H9 (cell line): Measurements from ENCODE around the gene TMEM163. TPM values are rescaled to one million over a fixed set of nuclear protein-coding genes. Genes with fewer than 3 reads are reported as not detected.

Experiments used
- DNase-seq: peaks from one replicate; pipeline ENCODE4 v3.0.0-alpha.2; 2017
- H2AFZ ChIP-seq: one replicate; pipeline ENCODE4 v1.6.1; 2013; ENCODE audit warnings: mild to moderate bottlenecking, low read length, control low read depth, moderate library complexity
- H2AK5ac ChIP-seq: 2 replicates; pipeline ENCODE4 v1.6.1; 2013; ENCODE audit warnings: low read length, control low read depth, mixed read lengths; ENCODE audit not compliant: insufficient read length
- H2BK120ac ChIP-seq: one replicate; pipeline ENCODE4 v1.6.1; 2013; ENCODE audit warnings: low read depth, mild to moderate bottlenecking, low read length, control low read depth, inconsistent platforms; ENCODE audit not compliant: poor library complexity, severe bottlenecking
- H2BK12ac ChIP-seq: 2 replicates; pipeline ENCODE4 v1.6.1; 2013; ENCODE audit warnings: low read length, control low read depth, mixed read lengths, low read depth; ENCODE audit not compliant: insufficient read length
- H2BK15ac ChIP-seq: 2 replicates; pipeline ENCODE4 v1.6.1; 2013; ENCODE audit warnings: low read depth, low read length, control low read depth
- H2BK20ac ChIP-seq: one replicate; pipeline ENCODE4 v1.6.1; 2013; ENCODE audit warnings: low read depth, mild to moderate bottlenecking, low read length, control low read depth, inconsistent platforms; ENCODE audit not compliant: poor library complexity, severe bottlenecking
- H2BK5ac ChIP-seq: 2 replicates; pipeline ENCODE4 v1.6.1; 2013; ENCODE audit warnings: low read length, control low read depth, mixed read lengths; ENCODE audit not compliant: insufficient read length
- H3K14ac ChIP-seq: 2 replicates; pipeline ENCODE4 v1.6.1; 2013; ENCODE audit warnings: low read length, control low read depth; ENCODE audit not compliant: insufficient read depth
- H3K18ac ChIP-seq: 2 replicates; pipeline ENCODE4 v1.6.1; 2013; ENCODE audit warnings: low read depth, mild to moderate bottlenecking, mixed read lengths, low read length, control low read depth; ENCODE audit not compliant: insufficient read length
- H3K23ac ChIP-seq: 2 replicates; pipeline ENCODE4 v1.6.1; 2013; ENCODE audit warnings: low read length, control low read depth, mixed read lengths, low read depth; ENCODE audit not compliant: insufficient read length
- H3K23me2 ChIP-seq: 2 replicates; pipeline ENCODE4 v1.6.1; 2013; ENCODE audit warnings: low read depth, mild to moderate bottlenecking, mixed read lengths, low read length, control low read depth; ENCODE audit not compliant: insufficient read length, poor library complexity, severe bottlenecking
- H3K27ac ChIP-seq: 2 replicates; pipeline ENCODE4 v1.5.1; 2013; ENCODE audit warnings: low read length, control low read depth, mixed read lengths, low read depth; ENCODE audit not compliant: insufficient read length
- H3K27me3 ChIP-seq: 2 replicates; pipeline ENCODE4 v1.6.1; 2013; ENCODE audit warnings: low read length, control low read depth, inconsistent platforms; ENCODE audit not compliant: insufficient read depth
- H3K4ac ChIP-seq: 2 replicates; pipeline ENCODE4 v1.6.1; 2013; ENCODE audit warnings: low read depth, mild to moderate bottlenecking, control low read depth, inconsistent platforms, low read length, moderate library complexity
- H3K4me1 ChIP-seq: 2 replicates; pipeline ENCODE4 v1.6.1; 2013; ENCODE audit warnings: low read length, control low read depth, inconsistent platforms; ENCODE audit not compliant: insufficient read depth
- H3K4me2 ChIP-seq: 2 replicates; pipeline ENCODE4 v1.6.1; 2013; ENCODE audit warnings: low read length, control low read depth, mixed read lengths; ENCODE audit not compliant: insufficient read length, insufficient read depth
- H3K56ac ChIP-seq: 2 replicates; pipeline ENCODE4 v1.6.1; 2013; ENCODE audit warnings: low read depth, mild to moderate bottlenecking, mixed read lengths, low read length, control low read depth; ENCODE audit not compliant: insufficient read length
- H3K79me1 ChIP-seq: 2 replicates; pipeline ENCODE4 v1.6.1; 2013; ENCODE audit warnings: low read depth, mild to moderate bottlenecking, moderate library complexity, low read length, control low read depth, inconsistent platforms; ENCODE audit not compliant: insufficient read depth, poor library complexity, severe bottlenecking
- H3K79me2 ChIP-seq: 2 replicates; pipeline ENCODE4 v1.6.1; 2013; ENCODE audit warnings: low read length, control low read depth, inconsistent platforms; ENCODE audit not compliant: insufficient read depth
- H3K9ac ChIP-seq: 2 replicates; pipeline ENCODE4 v1.6.1; 2013; ENCODE audit warnings: low read length, control low read depth, mixed read lengths; ENCODE audit not compliant: insufficient read length; ENCODE audit errors: extremely low read depth
- H3K9me3 ChIP-seq: one replicate; pipeline ENCODE4 v1.6.1; 2013; ENCODE audit warnings: low read depth, low read length, inconsistent platforms; ENCODE audit not compliant: control insufficient read depth
- H3T11ph ChIP-seq: one replicate; pipeline ENCODE4 v1.6.1; 2013; ENCODE audit warnings: mild to moderate bottlenecking, low read length, control low read depth, inconsistent platforms
- H4K20me1 ChIP-seq: one replicate; pipeline ENCODE4 v1.6.1; 2013; ENCODE audit not compliant: control insufficient read depth, insufficient read length, insufficient read depth
- H4K5ac ChIP-seq: 2 replicates; pipeline ENCODE4 v1.6.1; 2013; ENCODE audit warnings: low read depth, mild to moderate bottlenecking, mixed read lengths, low read length, control low read depth; ENCODE audit not compliant: insufficient read length
- H4K8ac ChIP-seq: replicated peaks from 2 replicates; pipeline ENCODE4 v1.6.1; 2013; ENCODE audit warnings: low read length, control low read depth, mixed read lengths, low read depth; ENCODE audit not compliant: insufficient read length
- H4K91ac ChIP-seq: 2 replicates; pipeline ENCODE4 v1.6.1; 2013; ENCODE audit warnings: low read depth, mild to moderate bottlenecking, moderate library complexity, mixed read lengths, low read length, control low read depth; ENCODE audit not compliant: insufficient read length
- H3K27ac Mint-ChIP-seq, 3 experiments: 2 replicates in 2 of 3; 3 replicates in 1 of 3; pipeline ENCODE4 v1.8.0; 2020 to 2021; ENCODE audit warnings: mixed read lengths in 3 of 3, mild to moderate bottlenecking in 1 of 3, moderate library complexity in 1 of 3
- H3K27me3 Mint-ChIP-seq: 2 replicates; pipeline ENCODE4 v1.8.0; 2021; ENCODE audit warnings: low read depth, mild to moderate bottlenecking, moderate library complexity, mixed read lengths
- H3K36me3 Mint-ChIP-seq, 3 experiments: 2 replicates in 2 of 3; 3 replicates in 1 of 3; pipeline ENCODE4 v1.8.0; 2020 to 2021; ENCODE audit warnings: low read depth in 3 of 3, mixed read lengths in 3 of 3; ENCODE audit not compliant: insufficient read depth in 1 of 3
- H3K4me1 Mint-ChIP-seq, 2 experiments: 2 replicates each; pipeline ENCODE4 v1.8.0; 2020; ENCODE audit warnings: mixed read lengths in 2 of 2
- H3K4me3 Mint-ChIP-seq, 2 experiments: 2 replicates in 1 of 2; 3 replicates in 1 of 2; pipeline ENCODE4 v1.8.0; 2020 to 2021; ENCODE audit warnings: mild to moderate bottlenecking in 2 of 2, mixed read lengths in 2 of 2, moderate library complexity in 1 of 2
- H3K9me3 Mint-ChIP-seq, 2 experiments: 2 replicates in 1 of 2; 3 replicates in 1 of 2; pipeline ENCODE4 v1.8.0; 2020; ENCODE audit warnings: mild to moderate bottlenecking in 2 of 2, mixed read lengths in 2 of 2, moderate library complexity in 1 of 2
- WGBS: extraction: QIAGEN DNeasy Blood & Tissue Kit; methylation state at CpG from one replicate; pipeline ENCODE4 v1.1.7; 2013; ENCODE audit warnings: missing lambda C conversion rate, low lambda C conversion rate, mixed read lengths; ENCODE audit not compliant: insufficient read length; ENCODE audit errors: extremely low coverage; 5-methylcytosine and 5-hydroxymethylcytosine counted together
- total RNA-seq: library from RNA; stranded (reverse); gene quantifications from 2 replicates; pipeline ENCODE4 v1.2.1, GENCODE V29; 2021
- TF ChIP-seq, protein P1 (sequence below): fragments of 200-600 bp; sonication (generic); conservative IDR thresholded peaks from 3 replicates; pipeline ENCODE4 v1.8.0; 2021; ENCODE audit warnings: antibody characterized with exemption, mild to moderate bottlenecking

Gene TMEM163
- total RNA-seq, 1 experiment from 2014 or later: 0.39 TPM

DNA sequence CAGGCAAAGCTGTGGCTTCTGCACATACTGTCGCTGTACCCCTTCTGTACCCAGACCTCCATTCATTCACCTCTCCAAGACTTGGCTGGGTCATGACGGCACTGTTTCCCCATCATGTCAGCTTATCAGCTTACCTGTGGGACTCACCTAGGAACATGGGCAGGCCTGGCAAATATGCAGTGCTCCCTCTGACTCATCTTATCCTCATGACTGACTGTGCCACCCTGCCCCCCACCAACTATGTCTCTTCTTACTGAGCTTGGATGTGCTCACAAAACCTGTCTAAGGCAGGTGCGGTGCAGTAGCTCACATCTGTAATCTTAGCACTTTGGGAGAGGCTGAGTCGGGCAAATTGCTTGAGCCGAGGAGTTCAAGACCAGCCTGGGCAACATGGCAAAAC lies 312.5 kb downstream of the TMEM163 start:
- Histone ChIP-seq H3K4me2 (no peak overlapping the region), H2BK15ac (no peak overlapping the region), H3K56ac (no peak overlapping the region), H3K18ac (no peak overlapping the region), H2AFZ (no peak overlapping the region), H3K23ac (no peak overlapping the region), H3K14ac (no peak overlapping the region), H3K4me1 (no peaks in the 10 kb centered on the region), H3K79me2 (no peaks in the 10 kb centered on the region), H3K23me2 (no peaks in the 10 kb centered on the region), H3K9me3 (no peaks in the 10 kb centered on the region), H3K4ac (no peak overlapping the region), H2BK5ac (no peak overlapping the region), H2BK20ac (no peak overlapping the region), H4K8ac (no peak overlapping the region), H4K5ac (no peak overlapping the region), H4K20me1 (no peaks in the 10 kb centered on the region), H2BK12ac (no peak overlapping the region), H2BK120ac (no peak overlapping the region), H3K9ac (no peak overlapping the region), H3K79me1 (no peaks in the 10 kb centered on the region), H2AK5ac (no peak overlapping the region), H3T11ph (no peak overlapping the region), H3K27me3 (no peaks in the 10 kb centered on the region), H4K91ac (no peak overlapping the region), H3K27ac (no peak overlapping the region)
- no CpG with 5 or more reads among the region's 5 CpGs for WGBS
- Mint-ChIP-seq H3K36me3 (peaks cover 5 to 6% (median 5%) of the 10 kb centered on the region in 3 experiments; a peak in 5 of 7 replicates), H3K4me1 (peaks cover 2 to 6% of the 10 kb centered on the region in 2 experiments), H3K4me3 (no peak overlapping the region), H3K27me3 (no peaks in the 10 kb centered on the region; the same call in 1 of the 2 replicates), H3K27ac (no peak overlapping the region; a peak in 1 of 7 replicates), H3K9me3 (no peaks in the 10 kb centered on the region)
- DNase-seq: no peak
- TF ChIP-seq, protein P1, sequence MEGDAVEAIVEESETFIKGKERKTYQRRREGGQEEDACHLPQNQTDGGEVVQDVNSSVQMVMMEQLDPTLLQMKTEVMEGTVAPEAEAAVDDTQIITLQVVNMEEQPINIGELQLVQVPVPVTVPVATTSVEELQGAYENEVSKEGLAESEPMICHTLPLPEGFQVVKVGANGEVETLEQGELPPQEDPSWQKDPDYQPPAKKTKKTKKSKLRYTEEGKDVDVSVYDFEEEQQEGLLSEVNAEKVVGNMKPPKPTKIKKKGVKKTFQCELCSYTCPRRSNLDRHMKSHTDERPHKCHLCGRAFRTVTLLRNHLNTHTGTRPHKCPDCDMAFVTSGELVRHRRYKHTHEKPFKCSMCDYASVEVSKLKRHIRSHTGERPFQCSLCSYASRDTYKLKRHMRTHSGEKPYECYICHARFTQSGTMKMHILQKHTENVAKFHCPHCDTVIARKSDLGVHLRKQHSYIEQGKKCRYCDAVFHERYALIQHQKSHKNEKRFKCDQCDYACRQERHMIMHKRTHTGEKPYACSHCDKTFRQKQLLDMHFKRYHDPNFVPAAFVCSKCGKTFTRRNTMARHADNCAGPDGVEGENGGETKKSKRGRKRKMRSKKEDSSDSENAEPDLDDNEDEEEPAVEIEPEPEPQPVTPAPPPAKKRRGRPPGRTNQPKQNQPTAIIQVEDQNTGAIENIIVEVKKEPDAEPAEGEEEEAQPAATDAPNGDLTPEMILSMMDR: no peak

Other genes starting within 250 kb of the TMEM163 start
- not detected in 2 replicates for gene ACMSD, start 119.6 kb upstream of the TMEM163 start, total RNA-seq
- gene CCNT2, start 199.8 kb upstream of the TMEM163 start, total RNA-seq: 39.3 and 42.0 TPM in 2 replicates